Activated CD8-positive, alpha-beta memory T cell treated with anti-CD3 and anti-CD28 coated beads, Interleukin-2, amount 10 ng/mL, durations not matched to agents 7 days and 5 days (primary cell): ENCODE results near the gene C17orf58. TPM values are rescaled to one million over a fixed set of nuclear protein-coding genes. Genes with fewer than 3 reads are reported as not detected.
A peak's percentile ranks its signal among the peaks of the same experiment; 100 is the strongest.
"Not testable (repeated sequence)": the region's sequence is repeated elsewhere in the genome, so short reads cannot be mapped to it uniquely, and the experiment has no call there.

ENCODE experiments used
- ATAC-seq: fragments of 150-1000 bp; cut with Tn5 transposase; one replicate; pipeline ENCODE4 v1.10.0; 2021; ENCODE audit warnings: moderate library complexity
- CTCF ChIA-PET: fragments of 350-600 bp; sonication (Branson Sonifier 250); formaldehyde crosslinking; loops from one replicate; lab custom pipeline; 2021; ENCODE audit warnings: antibody characterized with exemption; lab: Charles Lee
- DNase-seq: peaks from one replicate; pipeline ENCODE4 v3.0.0-alpha.2; 2020
- H3K27ac Mint-ChIP-seq: one replicate; pipeline ENCODE4 v1.8.0; 2021; ENCODE audit warnings: mild to moderate bottlenecking, mixed read lengths
- H3K27me3 Mint-ChIP-seq: one replicate; pipeline ENCODE4 v1.8.0; 2021; ENCODE audit warnings: mixed read lengths
- H3K36me3 Mint-ChIP-seq: one replicate; pipeline ENCODE4 v1.8.0; 2021; ENCODE audit warnings: mild to moderate bottlenecking, mixed read lengths
- H3K4me1 Mint-ChIP-seq: one replicate; pipeline ENCODE4 v1.8.0; 2021; ENCODE audit warnings: mixed read lengths
- H3K4me3 Mint-ChIP-seq: one replicate; pipeline ENCODE4 v1.8.0; 2021; ENCODE audit warnings: mild to moderate bottlenecking, moderate library complexity, mixed read lengths
- H3K9me3 Mint-ChIP-seq: one replicate; pipeline ENCODE4 v1.8.0; 2022; ENCODE audit warnings: low read depth, mixed read lengths
- total RNA-seq, 2 experiments: library from RNA; stranded (reverse); gene quantifications; one replicate each; pipeline ENCODE4 v1.2.3, GENCODE V29; 2021

The C17orf58 gene
- total RNA-seq, 2 experiments from 2014 or later: 8.8 to 10.7 TPM

DNA sequence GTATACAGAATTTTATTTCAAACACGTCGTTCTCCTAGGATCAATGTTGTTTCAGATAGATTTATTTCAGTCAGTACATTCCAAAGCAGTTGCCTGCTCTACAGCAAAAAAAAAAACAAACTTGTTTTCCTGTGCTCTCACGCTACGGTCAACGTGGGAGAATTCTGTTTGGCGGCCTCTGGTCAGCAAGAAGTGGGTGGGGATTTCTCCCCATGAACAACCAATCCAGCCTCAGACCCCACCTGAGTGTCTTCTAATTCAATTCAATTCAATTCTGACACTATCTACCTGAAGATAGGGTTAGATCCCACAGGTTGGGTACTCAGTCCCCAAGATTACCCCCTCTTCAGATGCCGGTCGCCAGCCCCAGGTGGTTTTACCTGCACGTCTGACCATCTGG, 22.1 kb downstream of the C17orf58 start:
- Mint-ChIP-seq H3K9me3 (no peaks in the 10 kb centered on the region), H3K4me3 (no peak overlapping the region), H3K36me3 (peaks cover 15% of the 10 kb centered on the region), H3K27me3 (no peaks in the 10 kb centered on the region), H3K27ac (no peak overlapping the region), H3K4me1 (no peaks in the 10 kb centered on the region)
- CTCF ChIA-PET: interaction anchor here (2.1 kb wide), 1 partner anchor 15 kb away, joined by 5 read pairs; no protein-coding TSS in a partner anchor
- ATAC-seq (no peak), DNase-seq (no peak)

DNA sequence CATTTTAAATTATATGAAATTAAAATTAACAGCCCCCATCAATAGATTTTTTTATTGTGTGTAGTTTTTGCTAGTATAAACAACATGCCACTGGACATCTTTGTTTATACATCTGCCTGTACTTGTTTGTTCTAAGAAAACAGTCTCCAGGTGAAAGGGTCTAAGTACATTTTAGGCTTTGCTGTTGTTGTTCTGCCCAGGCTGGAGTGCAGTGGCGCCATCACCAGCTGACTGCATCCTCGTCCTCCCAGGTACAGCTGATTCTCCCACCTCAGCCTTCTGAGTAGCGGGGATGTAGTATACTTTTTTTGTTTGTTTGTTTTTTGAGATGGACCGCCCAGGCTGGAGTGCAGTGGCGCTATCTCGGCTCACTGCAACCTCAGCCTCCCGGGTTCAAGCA, 25.5 kb downstream of the C17orf58 start:
- no peak for DNase-seq
- ATAC-seq: no peak
- Mint-ChIP-seq H3K27ac (no peak overlapping the region), H3K4me3 (no peak overlapping the region), H3K9me3 (no peaks in the 10 kb centered on the region), H3K4me1 (no peaks in the 10 kb centered on the region), H3K27me3 (no peaks in the 10 kb centered on the region), H3K36me3 (peaks cover 17% of the 10 kb centered on the region)
- CTCF ChIA-PET: no interaction called here

DNA sequence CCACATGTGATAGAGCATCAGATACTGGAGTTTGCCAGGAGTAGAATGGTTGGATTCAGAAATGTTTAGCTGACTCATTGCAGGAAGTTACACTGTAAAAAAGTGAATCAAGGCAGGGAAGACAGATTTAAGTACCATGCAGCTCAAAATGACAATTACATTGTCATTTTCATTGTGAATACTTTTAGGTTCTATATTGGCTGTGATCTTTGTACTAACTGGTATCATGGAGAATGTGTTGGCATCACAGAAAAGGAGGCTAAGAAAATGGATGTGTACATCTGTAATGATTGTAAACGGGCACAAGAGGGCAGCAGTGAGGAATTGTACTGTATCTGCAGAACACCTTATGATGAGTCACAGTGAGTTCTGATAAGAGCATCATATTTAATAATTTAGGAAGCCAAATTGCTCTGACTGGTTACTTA, 33.1 kb downstream of the C17orf58 start:
- peaks cover 25% of the 10 kb centered on the region for H3K36me3 Mint-ChIP-seq
- H3K9me3 Mint-ChIP-seq, H3K27me3 Mint-ChIP-seq, H3K4me3 Mint-ChIP-seq, H3K4me1 Mint-ChIP-seq: not testable (repeated sequence)
- DNase-seq: peak; percentile 79
- CTCF ChIA-PET: interaction anchor here (0.9 to 1.3 kb wide), 3 partner anchors 15 to 56 kb away, joined by 3 read pairs; no protein-coding TSS in a partner anchor
- H3K27ac Mint-ChIP-seq: peak overlapping the region; percentile 77
- peak; percentile 85 for ATAC-seq

DNA sequence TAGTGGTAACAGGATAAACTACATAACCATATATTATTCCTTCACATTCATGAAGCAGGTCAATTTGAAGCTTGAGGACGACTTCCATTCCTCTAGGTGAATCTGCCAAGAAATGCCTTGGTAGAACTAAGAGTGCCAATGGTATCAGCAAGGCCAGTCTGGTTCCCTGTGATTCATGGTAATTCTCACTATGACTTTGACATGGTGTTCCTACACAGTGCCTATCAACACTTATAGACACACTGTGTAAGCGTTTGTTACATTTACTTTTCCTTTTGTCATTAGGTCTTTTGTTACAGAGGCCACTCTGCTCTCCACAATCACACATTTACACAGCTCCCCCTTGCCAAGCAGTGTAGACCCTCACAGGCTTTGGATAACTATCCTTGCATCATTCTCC, 34.1 kb downstream of the C17orf58 start:
- H3K4me1 Mint-ChIP-seq, H3K27me3 Mint-ChIP-seq, H3K9me3 Mint-ChIP-seq, DNase-seq, ATAC-seq, H3K4me3 Mint-ChIP-seq: not testable (repeated sequence)
- H3K36me3 Mint-ChIP-seq: peaks cover 24% of the 10 kb centered on the region
- CTCF ChIA-PET: interaction anchor here (1.0 to 1.3 kb wide), 2 partner anchors 13 to 57 kb away, joined by 3 read pairs; no protein-coding TSS in a partner anchor
- peak overlapping the region; percentile 36 for H3K27ac Mint-ChIP-seq

DNA sequence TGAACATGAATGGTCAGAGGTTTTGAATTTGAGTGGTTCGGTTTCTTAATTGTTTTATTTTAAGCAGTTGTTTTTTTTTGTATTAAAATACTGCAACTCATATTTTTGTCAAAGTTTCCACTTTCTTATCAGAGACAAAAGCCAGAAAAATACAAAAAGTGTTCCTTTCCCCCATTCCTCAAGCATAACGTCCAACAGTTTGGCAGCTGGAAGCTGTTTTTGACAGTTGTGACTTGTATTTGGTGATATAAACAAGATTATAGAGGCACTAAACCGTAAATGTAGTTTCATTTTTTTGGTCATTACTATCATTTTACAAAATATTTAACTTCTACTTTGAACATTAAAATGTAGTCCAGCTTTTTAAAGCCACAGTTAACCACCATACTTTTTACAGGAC, 36.0 kb downstream of the C17orf58 start:
- peaks cover 17% of the 10 kb centered on the region for H3K36me3 Mint-ChIP-seq
- H3K27me3 Mint-ChIP-seq, ATAC-seq, DNase-seq, H3K27ac Mint-ChIP-seq, H3K4me1 Mint-ChIP-seq, H3K4me3 Mint-ChIP-seq, H3K9me3 Mint-ChIP-seq: not testable (repeated sequence)
- CTCF ChIA-PET: interaction anchor here (0.6 to 2.9 kb wide), 6 partner anchors 9 to 160 kb away, joined by 3 to 7 read pairs (median 5); partner anchors contain the start of gene C17orf58

DNA sequence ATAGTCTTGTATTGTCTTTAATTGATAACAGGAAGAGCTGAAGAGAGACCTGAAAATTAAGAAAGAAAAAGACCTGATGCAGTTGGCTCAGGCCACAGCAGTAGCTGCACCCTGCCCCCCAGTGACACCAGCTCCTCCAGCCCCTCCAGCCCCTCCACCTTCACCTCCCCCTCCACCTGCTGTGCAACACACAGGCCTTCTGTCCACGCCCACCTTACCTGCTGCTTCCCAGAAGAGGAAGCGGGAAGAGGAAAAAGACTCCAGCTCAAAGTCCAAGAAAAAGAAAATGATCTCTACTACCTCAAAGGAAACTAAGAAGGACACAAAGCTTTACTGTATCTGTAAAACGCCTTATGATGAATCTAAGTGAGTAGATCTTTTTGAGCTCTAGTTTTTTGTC, 36.8 kb downstream of the C17orf58 start:
- no peak for DNase-seq
- Mint-ChIP-seq H3K4me3 (no peak overlapping the region), H3K27ac (peak overlapping the region; percentile 9), H3K9me3 (no peaks in the 10 kb centered on the region), H3K36me3 (peaks cover 16% of the 10 kb centered on the region), H3K27me3 (no peaks in the 10 kb centered on the region), H3K4me1 (peaks cover 8% of the 10 kb centered on the region)
- CTCF ChIA-PET: interaction anchor here (0.9 to 2.9 kb wide), 7 partner anchors 9 to 159 kb away, joined by 3 to 7 read pairs (median 5); partner anchors contain the start of gene C17orf58
- ATAC-seq: no peak

DNA sequence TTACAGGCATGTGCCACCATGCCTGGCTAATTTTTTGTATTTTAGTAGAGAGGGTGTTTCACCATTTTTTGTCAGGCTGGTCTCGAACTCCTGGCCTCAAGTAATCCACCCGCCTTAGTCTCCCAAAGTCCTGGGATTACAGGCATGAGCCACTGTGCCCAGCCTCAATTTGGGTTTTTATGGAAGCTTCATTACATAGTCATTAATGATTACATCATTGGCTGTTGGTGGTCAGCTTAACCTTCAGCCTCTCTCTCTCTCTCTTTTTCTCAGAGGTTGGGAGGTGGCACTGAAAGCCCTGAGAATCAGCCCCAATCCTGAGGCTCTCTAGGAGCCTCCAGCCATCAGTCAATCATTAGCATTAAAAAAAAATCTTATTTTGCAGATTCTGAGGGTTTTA, 45.3 kb downstream of the C17orf58 start:
- peaks cover 23% of the 10 kb centered on the region for H3K36me3 Mint-ChIP-seq
- H3K27ac Mint-ChIP-seq: no peak overlapping the region
- CTCF ChIA-PET: no interaction called here
- H3K27me3 Mint-ChIP-seq: no peaks in the 10 kb centered on the region
- DNase-seq: no peak
- H3K9me3 Mint-ChIP-seq: no peaks in the 10 kb centered on the region
- no peak overlapping the region for H3K4me3 Mint-ChIP-seq
- H3K4me1 Mint-ChIP-seq: no peaks in the 10 kb centered on the region
- no peak for ATAC-seq

DNA sequence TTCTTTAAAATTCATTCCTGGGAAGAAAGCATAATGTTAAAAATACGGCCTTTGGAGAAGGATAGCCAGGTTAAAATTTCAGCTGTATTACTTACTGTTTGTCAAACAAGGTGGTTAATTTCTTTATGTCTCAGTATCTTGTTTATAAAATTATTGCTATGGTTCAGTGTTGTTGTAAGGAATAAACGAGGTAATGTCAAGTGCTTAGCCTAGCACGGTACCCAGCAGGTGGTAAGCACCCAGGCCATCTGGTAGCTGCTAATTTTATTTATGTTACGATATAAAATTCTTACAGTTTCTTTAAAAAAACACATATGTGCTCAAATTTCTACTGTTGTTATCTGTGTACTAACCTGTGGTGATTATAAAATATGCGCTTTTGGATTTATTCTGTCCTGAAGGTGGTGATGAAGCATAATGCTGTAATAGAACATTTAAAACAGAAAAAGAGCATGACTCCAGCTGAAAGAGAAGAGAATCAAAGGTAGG, 48.9 kb downstream of the C17orf58 start:
- DNase-seq (no peak), ATAC-seq (no peak)
- Mint-ChIP-seq H3K27ac (no peak overlapping the region), H3K4me3 (no peak overlapping the region), H3K9me3 (no peaks in the 10 kb centered on the region), H3K27me3 (no peaks in the 10 kb centered on the region), H3K36me3 (peaks cover 35% of the 10 kb centered on the region), H3K4me1 (no peaks in the 10 kb centered on the region)
- CTCF ChIA-PET: no interaction called here

DNA sequence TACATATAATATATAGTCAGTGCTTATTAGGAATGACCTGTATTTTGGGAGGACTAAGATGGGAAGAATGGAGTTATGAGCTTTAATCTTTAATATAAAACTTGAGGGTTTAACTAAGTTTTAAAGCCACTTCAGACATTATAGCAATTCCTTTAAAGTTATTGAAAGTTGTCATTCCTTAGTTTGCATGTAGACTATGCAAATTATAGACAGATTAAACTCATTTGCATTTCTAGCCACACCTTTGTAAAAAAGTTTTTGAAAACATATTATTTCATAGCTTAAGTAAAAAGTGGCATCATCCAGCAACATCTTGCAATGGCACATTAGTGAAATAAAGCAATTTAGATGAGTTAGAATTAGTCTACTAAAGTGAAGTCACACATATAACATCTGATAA, 49.8 kb downstream of the C17orf58 start:
- Mint-ChIP-seq H3K4me3 (no peak overlapping the region), H3K9me3 (no peaks in the 10 kb centered on the region), H3K4me1 (no peaks in the 10 kb centered on the region), H3K27ac (no peak overlapping the region), H3K27me3 (no peaks in the 10 kb centered on the region), H3K36me3 (peaks cover 41% of the 10 kb centered on the region)
- CTCF ChIA-PET: interaction anchor here (0.8 to 1.1 kb wide), 3 partner anchors 14 to 16 kb away, joined by 3 read pairs; no protein-coding TSS in a partner anchor
- no peak for ATAC-seq
- no peak for DNase-seq

DNA sequence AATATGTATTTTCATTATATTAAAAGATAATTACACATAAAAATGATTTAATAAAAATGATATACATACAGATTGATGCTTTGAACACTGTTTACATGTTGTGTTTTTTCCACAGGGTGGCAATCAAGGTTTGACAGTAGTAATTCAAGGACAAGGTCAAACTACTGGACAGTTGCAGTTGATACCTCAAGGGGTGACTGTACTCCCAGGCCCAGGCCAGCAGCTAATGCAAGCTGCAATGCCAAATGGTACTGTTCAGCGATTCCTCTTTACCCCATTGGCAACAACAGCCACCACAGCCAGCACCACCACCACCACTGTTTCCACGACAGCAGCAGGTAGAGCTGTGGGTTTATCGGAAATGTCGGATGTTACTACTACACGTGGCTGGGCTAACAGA, 52.2 kb downstream of the C17orf58 start:
- no peak overlapping the region for H3K4me3 Mint-ChIP-seq
- DNase-seq: no peak
- no peak overlapping the region for H3K27ac Mint-ChIP-seq
- H3K9me3 Mint-ChIP-seq: no peaks in the 10 kb centered on the region
- no peaks in the 10 kb centered on the region for H3K27me3 Mint-ChIP-seq
- H3K4me1 Mint-ChIP-seq: no peaks in the 10 kb centered on the region
- no peak for ATAC-seq
- CTCF ChIA-PET: interaction anchor here (0.6 to 1.3 kb wide), 2 partner anchors 38 to 229 kb away, joined by 3 to 4 read pairs; no protein-coding TSS in a partner anchor
- H3K36me3 Mint-ChIP-seq: peaks cover 50% of the 10 kb centered on the region

DNA sequence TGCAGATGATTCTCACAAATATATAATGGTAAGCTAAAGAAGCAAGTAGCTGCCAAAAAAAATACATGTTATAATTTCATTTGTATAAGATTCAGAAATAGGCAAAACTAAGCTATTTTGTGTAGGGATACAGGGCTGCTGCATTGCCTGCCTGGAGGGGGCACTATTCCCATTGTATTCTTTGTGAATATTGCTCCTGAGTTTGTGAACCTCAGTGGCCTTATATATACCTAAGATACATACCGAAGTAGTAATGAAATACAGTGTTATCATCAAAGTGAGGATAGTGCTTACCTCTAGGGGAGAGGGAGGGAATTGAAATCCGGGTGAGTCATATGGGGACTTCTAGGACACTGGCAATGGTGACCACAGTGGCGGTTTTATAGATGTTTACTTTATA, 53.5 kb downstream of the C17orf58 start:
- H3K27ac Mint-ChIP-seq: no peak overlapping the region
- no peaks in the 10 kb centered on the region for H3K9me3 Mint-ChIP-seq
- ATAC-seq: no peak
- peaks cover 49% of the 10 kb centered on the region for H3K36me3 Mint-ChIP-seq
- no peak for DNase-seq
- no peaks in the 10 kb centered on the region for H3K4me1 Mint-ChIP-seq
- CTCF ChIA-PET: interaction anchor here (0.6 to 1.3 kb wide), 6 partner anchors 17 to 137 kb away, joined by 3 to 6 read pairs (median 4); no protein-coding TSS in a partner anchor
- no peaks in the 10 kb centered on the region for H3K27me3 Mint-ChIP-seq
- no peak overlapping the region for H3K4me3 Mint-ChIP-seq

Other genes starting within 250 kb of the C17orf58 start
- gene BPTF, start 171.0 kb downstream of the C17orf58 start, total RNA-seq: 100 to 1,000 TPM in 1 of 2 experiments, 10 to 100 TPM in 1; 89.3 to 101 TPM
- gene KPNA2, start 39.3 kb upstream of the C17orf58 start, total RNA-seq: 100 to 1,000 TPM; 246 to 321 TPM